Nephron progenitor cell (in vitro differentiated cells): Measurements from ENCODE around the gene SHMT1.
A peak's percentile ranks its signal among the peaks of the same experiment; 100 is the strongest.

Experiments
- DNase-seq: peaks from one replicate; pipeline ENCODE4 v3.0.0; 2021
- H3K27ac Mint-ChIP-seq: 2 replicates; pipeline ENCODE4 v1.8.0; 2021; ENCODE audit warnings: mild to moderate bottlenecking, moderate library complexity, mixed read lengths
- H3K27me3 Mint-ChIP-seq: 2 replicates; pipeline ENCODE4 v1.8.0; 2021; ENCODE audit warnings: mild to moderate bottlenecking, low read depth, mixed read lengths; ENCODE audit not compliant: poor library complexity
- H3K36me3 Mint-ChIP-seq: 2 replicates; pipeline ENCODE4 v1.8.0; 2021; ENCODE audit warnings: low read depth, mixed read lengths
- H3K4me1 Mint-ChIP-seq: 2 replicates; pipeline ENCODE4 v1.8.0; 2021; ENCODE audit warnings: mixed read lengths
- H3K4me3 Mint-ChIP-seq: 2 replicates; pipeline ENCODE4 v1.8.0; 2021; ENCODE audit warnings: mild to moderate bottlenecking, moderate library complexity, mixed read lengths
- H3K9me3 Mint-ChIP-seq: 2 replicates; pipeline ENCODE4 v1.8.0; 2021; ENCODE audit warnings: mild to moderate bottlenecking, moderate library complexity, mixed read lengths
- CTCF ChIP-seq: fragments of 200-600 bp; sonication (generic); IDR thresholded peaks from 2 replicates; pipeline ENCODE4 v1.5.0; 2021; ENCODE audit warnings: antibody characterized with exemption

SHMT1 gene

DNA sequence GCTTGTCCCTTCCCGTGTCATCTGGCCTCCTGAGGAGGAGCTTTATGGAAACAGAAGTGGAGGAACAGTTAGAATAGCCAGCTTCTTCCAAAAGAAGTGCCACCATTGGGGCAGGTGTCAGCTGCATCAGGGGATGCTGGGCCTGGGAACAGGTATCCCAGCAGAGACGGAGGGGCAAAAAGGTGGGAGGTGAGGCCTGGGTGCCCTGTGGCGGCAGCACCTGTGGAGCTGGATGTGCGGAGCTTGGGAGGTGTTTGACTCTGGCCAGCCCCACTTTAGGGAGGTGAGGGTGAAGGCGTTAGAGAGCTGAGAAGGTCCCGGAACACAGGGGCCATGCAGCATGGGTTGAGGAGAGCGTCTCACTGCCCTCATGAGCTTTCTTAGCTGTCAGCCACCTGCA, 43.0 kb downstream of the SHMT1 start:
- Mint-ChIP-seq H3K36me3 (peaks cover 40% of the 10 kb centered on the region), H3K4me1 (peaks cover 50% of the 10 kb centered on the region), H3K27me3 (no peaks in the 10 kb centered on the region), H3K27ac (peak overlapping the region; percentile 75), H3K9me3 (no peaks in the 10 kb centered on the region), H3K4me3 (peak overlapping the region; percentile 42)
- DNase-seq = no peak
- TF ChIP-seq CTCF = no peak

DNA sequence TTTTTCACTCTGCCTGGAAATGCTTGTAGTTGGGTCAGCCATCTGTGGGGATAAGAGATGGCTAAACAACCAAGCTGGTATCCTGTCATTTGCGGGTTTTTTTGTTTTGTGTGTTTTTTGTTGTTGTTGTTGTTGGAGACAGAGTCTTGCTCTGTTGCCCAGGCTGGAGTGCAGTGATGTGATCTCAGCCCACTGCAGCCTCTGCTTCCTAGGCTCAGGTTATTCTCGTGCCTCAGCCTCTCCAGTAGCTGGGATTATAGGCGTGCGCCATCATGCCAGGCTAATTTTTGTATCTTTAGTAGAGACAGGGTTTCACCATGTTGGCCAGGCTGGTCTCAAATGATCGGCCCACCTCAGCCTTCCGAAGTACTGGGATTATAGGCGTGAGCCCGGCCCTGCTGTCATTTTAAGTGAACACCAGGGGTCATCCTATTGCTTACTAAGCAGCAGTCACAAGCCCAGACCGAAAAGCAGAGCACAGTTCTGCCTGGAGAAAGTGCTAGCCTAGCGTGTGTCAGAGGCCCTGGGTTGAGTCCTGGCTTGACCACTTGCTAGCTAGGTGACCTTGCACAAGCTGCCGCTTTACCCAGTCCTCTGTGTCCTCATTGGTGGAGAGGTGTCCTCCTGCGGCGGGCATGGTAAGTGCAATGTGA, 43.6 kb downstream of the SHMT1 start:
- peak; percentile 53 for DNase-seq
- H3K27me3 Mint-ChIP-seq = no peaks in the 10 kb centered on the region
- TF ChIP-seq CTCF = peak; percentile 46
- peaks cover 51% of the 10 kb centered on the region for H3K4me1 Mint-ChIP-seq
- peaks cover 34% of the 10 kb centered on the region for H3K36me3 Mint-ChIP-seq
- H3K27ac Mint-ChIP-seq = peak overlapping the region; percentile 75
- H3K9me3 Mint-ChIP-seq = no peaks in the 10 kb centered on the region
- H3K4me3 Mint-ChIP-seq = peak overlapping the region; percentile 42

GRCh38 chr17:18318771-18319450, 44.4 kb downstream of the SHMT1 start:
- Mint-ChIP-seq H3K4me3 (peak overlapping the region; percentile 59), H3K36me3 (peaks cover 26% of the 10 kb centered on the region), H3K27me3 (no peaks in the 10 kb centered on the region), H3K4me1 (peaks cover 54% of the 10 kb centered on the region), H3K9me3 (no peaks in the 10 kb centered on the region), H3K27ac (no peak overlapping the region)
- no peak for TF ChIP-seq CTCF
- no peak for DNase-seq

DNA sequence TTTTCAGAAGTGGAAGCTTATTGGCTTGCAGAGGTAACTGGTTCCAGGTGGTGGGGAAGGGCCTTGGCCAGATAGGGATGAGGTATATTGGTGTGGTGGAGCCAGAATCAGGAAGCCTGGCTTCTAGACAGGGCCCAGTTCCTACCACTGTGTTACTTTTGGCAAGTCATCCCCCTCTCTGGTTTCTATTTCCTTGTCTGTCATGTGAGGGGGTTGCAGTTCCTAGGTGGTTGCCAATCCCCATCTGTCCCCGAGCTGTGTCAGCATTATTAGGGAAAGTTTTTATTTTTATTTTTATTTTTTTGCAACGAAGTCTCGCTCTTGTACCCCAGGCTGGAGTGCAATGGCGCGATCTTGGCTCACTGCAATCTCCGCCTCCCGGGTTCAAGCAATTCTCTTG, 45.2 kb downstream of the SHMT1 start:
- Mint-ChIP-seq H3K36me3 (peaks cover 20% of the 10 kb centered on the region), H3K9me3 (no peaks in the 10 kb centered on the region), H3K27me3 (no peaks in the 10 kb centered on the region), H3K4me1 (peaks cover 62% of the 10 kb centered on the region), H3K4me3 (peak overlapping the region; percentile 97), H3K27ac (no peak overlapping the region)
- DNase-seq = no peak
- no peak for TF ChIP-seq CTCF

DNA sequence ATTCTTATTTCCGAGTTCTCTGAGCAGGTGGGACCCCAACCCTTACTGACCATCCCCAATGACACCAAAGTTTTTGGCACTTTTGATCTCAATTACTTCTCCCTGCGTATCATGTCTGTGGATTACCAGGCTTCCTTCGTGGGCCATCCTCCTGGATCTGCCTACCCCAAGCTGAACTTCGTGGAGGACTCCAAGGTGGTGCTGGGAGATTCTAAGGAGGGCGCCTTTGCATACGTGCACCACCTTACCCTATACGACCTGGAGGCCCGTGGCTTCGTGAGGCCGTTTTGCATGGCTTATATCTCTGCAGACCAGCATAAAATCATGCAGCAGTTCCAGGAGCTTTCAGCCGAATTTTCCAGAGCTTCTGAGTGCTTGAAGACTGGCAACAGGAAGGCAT, 47.4 kb downstream of the SHMT1 start:
- Mint-ChIP-seq H3K27me3 (no peaks in the 10 kb centered on the region), H3K4me3 (peak overlapping the region; percentile 97), H3K36me3 (peaks cover 29% of the 10 kb centered on the region), H3K4me1 (peaks cover 78% of the 10 kb centered on the region), H3K9me3 (no peaks in the 10 kb centered on the region), H3K27ac (peak overlapping the region; percentile 100)
- DNase-seq = no peak
- no peak for TF ChIP-seq CTCF

DNA sequence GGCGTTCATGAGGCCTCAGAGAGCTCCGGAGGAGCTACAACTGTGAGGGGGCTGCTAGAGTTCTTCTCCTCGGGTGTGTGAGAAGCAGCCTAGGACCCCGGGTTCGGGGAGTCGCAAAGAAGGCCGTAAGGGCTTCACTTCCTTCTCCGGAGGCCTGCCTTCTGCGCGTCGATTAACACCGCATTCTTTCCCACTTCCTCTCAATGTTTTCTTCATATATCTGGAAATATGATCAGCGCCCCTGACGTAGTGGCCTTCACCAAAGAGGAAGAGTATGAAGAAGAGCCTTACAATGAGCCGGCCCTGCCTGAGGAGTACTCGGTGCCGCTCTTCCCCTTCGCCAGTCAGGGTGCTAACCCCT, 47.8 kb downstream of the SHMT1 start:
- TF ChIP-seq CTCF = no peak
- Mint-ChIP-seq H3K4me1 (peaks cover 78% of the 10 kb centered on the region), H3K27ac (peak overlapping the region; percentile 100), H3K4me3 (peak overlapping the region; percentile 97), H3K9me3 (no peaks in the 10 kb centered on the region), H3K27me3 (no peaks in the 10 kb centered on the region), H3K36me3 (peaks cover 33% of the 10 kb centered on the region)
- DNase-seq = no peak
